ENCODE results near the gene AGAP5. TPM values are rescaled to one million over a fixed set of nuclear protein-coding genes. Genes with fewer than 3 reads are reported as not detected.

AGAP5 gene
- polyA plus RNA-seq, 1 experiment = 4.0 TPM

- ChIA-PET CTCF (interaction anchor here (0.9 to 10.6 kb wide), 4 partner anchors 11 to 111 kb away, joined by 3 to 181 read pairs (median 4); no protein-coding TSS in a partner anchor), POLR2A (interaction anchor here (0.6 kb wide), 1 partner anchor 244 kb away, joined by 8 read pairs; no protein-coding TSS in a partner anchor)
- Histone ChIP-seq H3K4me3 (ENCODE audit: low read depth, low read length) (no peak within 1 kb of the TSS), H3K27me3 (ENCODE audit: control insufficient read depth, insufficient read depth, low read length) (no peaks in the 10 kb centered on the region; the same call in 1 of the 2 replicates), H3K36me3 (ENCODE audit: control insufficient read depth, insufficient read depth, low read length) (no peaks in the 10 kb centered on the region)
- TF ChIP-seq CTCF (IDR thresholded peaks at IDR 0.05; ENCODE audit: insufficient read depth, low read depth, low read length) = no peak
- DNase-seq (ENCODE audit: low read depth) = peak; percentile 16
Observed at GRCh38 chr10:73641328-73642060, 56.4 kb downstream of the AGAP5 start, which contains the start of gene MYOZ1. TSS of gene MYOZ1 (minus strand) at chr10:73641474. CDS start at chr10:73640017, 1,457 bp downstream.

- H3K27me3 ChIP-seq (ENCODE audit: control insufficient read depth, insufficient read depth, low read length) = no peaks in the 10 kb centered on the region; the same call in 1 of the 2 replicates
- ChIA-PET CTCF (interaction anchor here (1.0 kb wide), 1 partner anchor 109 kb away, joined by 7 read pairs; no protein-coding TSS in a partner anchor), POLR2A (no interaction called here)
- no peak for TF ChIP-seq CTCF (IDR thresholded peaks at IDR 0.05; ENCODE audit: insufficient read depth, low read depth, low read length)
- DNase-seq (ENCODE audit: low read depth) = no peak
- H3K4me3 ChIP-seq (ENCODE audit: low read depth, low read length) = no peak overlapping the region
- H3K36me3 ChIP-seq (ENCODE audit: control insufficient read depth, insufficient read depth, low read length) = no peaks in the 10 kb centered on the region
Observed at GRCh38 chr10:73639286-73639685, 58.6 kb downstream of the AGAP5 start.

GRCh38 chr10:73635781-73636180, 62.1 kb downstream of the AGAP5 start:
- CTCF ChIA-PET = interaction anchor here (0.6 to 1.7 kb wide), 5 partner anchors 8 to 154 kb away, joined by 3 to 6 read pairs (median 3); no protein-coding TSS in a partner anchor

GRCh38 chr10:73634421-73634820, 63.5 kb downstream of the AGAP5 start:
- Histone ChIP-seq H3K27me3 (ENCODE audit: control insufficient read depth, insufficient read depth, low read length) (no peaks in the 10 kb centered on the region), H3K36me3 (ENCODE audit: control insufficient read depth, insufficient read depth, low read length) (no peaks in the 10 kb centered on the region), H3K4me3 (ENCODE audit: low read depth, low read length) (no peak overlapping the region)
- TF ChIP-seq CTCF (IDR thresholded peaks at IDR 0.05; ENCODE audit: insufficient read depth, low read depth, low read length) = no peak
- no peak for DNase-seq (ENCODE audit: low read depth)
- CTCF ChIA-PET = interaction anchor here (0.6 to 1.6 kb wide), 2 partner anchors 10 to 141 kb away, joined by 3 to 6 read pairs; no protein-coding TSS in a partner anchor
- POLR2A ChIA-PET = no interaction called here

More at GRCh38 chr10:73635781-73636180, 62.1 kb downstream of the AGAP5 start:
- POLR2A ChIA-PET = no interaction called here
- H3K4me3 ChIP-seq (ENCODE audit: low read depth, low read length) = no peak overlapping the region
- H3K36me3 ChIP-seq (ENCODE audit: control insufficient read depth, insufficient read depth, low read length) = no peaks in the 10 kb centered on the region
- TF ChIP-seq CTCF (IDR thresholded peaks at IDR 0.05; ENCODE audit: insufficient read depth, low read depth, low read length) = no peak
- no peak for DNase-seq (ENCODE audit: low read depth)
- H3K27me3 ChIP-seq (ENCODE audit: control insufficient read depth, insufficient read depth, low read length) = no peaks in the 10 kb centered on the region; the same call in 1 of the 2 replicates

GRCh38 chr10:73629165-73629564, 68.7 kb downstream of the AGAP5 start:
- no peak for TF ChIP-seq CTCF (IDR thresholded peaks at IDR 0.05; ENCODE audit: insufficient read depth, low read depth, low read length)
- CTCF ChIA-PET = interaction anchor here (1.4 to 4.0 kb wide), 2 partner anchors 15 to 100 kb away, joined by 3 to 23 read pairs; no protein-coding TSS in a partner anchor
- Histone ChIP-seq H3K4me3 (ENCODE audit: low read depth, low read length) (no peak overlapping the region), H3K36me3 (ENCODE audit: control insufficient read depth, insufficient read depth, low read length) (no peaks in the 10 kb centered on the region), H3K27me3 (ENCODE audit: control insufficient read depth, insufficient read depth, low read length) (no peaks in the 10 kb centered on the region)
- POLR2A ChIA-PET = no interaction called here
- DNase-seq (ENCODE audit: low read depth) = no peak
